Vagina (tissue), 2 donors: ENCODE measurements around the gene R3HDM2.

Experiments used
- POLR2AphosphoS5 ChIP-seq, 2 donors: sonication (generic); formaldehyde crosslinking; IDR thresholded peaks; one replicate each; pipeline ENCODE4 v1.9.0; 2017; ENCODE audit warnings: antibody characterized with exemption in 2 of 2, mild to moderate bottlenecking in 2 of 2, low read depth in 1 of 2; ENCODE audit not compliant: insufficient read depth in 1 of 2
- TF ChIP-seq, protein P1 (sequence below), 3 experiments: fragments of 450-650 bp in 2 of 3; fragments of 200-600 bp in 1 of 3; sonication (generic) in 1 of 3; IDR thresholded peaks; one replicate each; pipeline ENCODE4 v1.5.1; 2017 to 2019; ENCODE audit warnings: antibody characterized with exemption in 3 of 3, mild to moderate bottlenecking in 2 of 3, moderate library complexity in 2 of 3

DNA sequence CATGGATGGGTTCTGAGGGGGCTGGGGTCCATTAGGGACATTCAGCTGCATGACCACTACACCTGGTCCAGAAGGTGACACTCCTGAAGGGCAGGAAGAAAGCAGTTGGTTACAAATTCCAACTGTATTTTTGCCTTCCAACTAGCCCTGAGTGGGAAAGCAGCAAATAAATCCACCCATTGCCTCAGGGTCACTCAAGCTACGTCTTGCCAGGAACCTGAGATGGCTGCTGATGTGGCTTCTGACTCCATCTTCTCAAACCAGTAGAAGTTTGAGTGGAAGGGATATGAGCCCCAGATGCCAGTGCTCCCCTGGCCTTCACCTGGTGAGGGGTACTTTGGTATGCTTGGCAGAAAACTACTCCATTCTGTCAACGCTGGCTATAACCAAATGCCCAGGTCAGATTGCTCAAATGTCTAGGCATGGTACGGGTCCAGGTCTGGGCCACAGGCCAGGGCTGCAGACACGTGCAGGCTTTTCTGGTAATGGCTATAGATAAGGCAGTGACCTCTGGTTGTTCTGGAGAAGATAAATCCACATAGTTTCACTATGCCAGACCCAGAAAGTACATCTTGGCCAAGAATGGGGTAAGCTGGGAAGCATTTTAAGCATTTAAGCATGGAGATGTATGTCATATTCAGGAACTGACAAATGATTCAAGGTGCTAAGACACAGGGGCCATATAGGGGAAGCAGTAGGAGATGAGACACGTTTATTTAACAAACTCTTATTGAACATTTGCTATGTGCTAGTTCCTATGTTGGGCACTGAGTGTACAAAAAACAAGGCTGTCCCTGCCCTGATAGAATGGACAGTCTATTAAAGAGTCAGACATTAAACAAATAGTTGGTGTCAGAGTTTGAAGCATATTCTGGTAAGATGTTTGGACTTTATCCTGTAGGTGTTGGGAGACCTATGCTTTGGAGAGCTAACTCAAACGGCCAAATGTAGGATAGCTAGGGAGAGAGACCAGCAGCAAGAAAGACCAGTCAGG is 171.6 kb downstream of the R3HDM2 start:
- TF ChIP-seq, protein P1, sequence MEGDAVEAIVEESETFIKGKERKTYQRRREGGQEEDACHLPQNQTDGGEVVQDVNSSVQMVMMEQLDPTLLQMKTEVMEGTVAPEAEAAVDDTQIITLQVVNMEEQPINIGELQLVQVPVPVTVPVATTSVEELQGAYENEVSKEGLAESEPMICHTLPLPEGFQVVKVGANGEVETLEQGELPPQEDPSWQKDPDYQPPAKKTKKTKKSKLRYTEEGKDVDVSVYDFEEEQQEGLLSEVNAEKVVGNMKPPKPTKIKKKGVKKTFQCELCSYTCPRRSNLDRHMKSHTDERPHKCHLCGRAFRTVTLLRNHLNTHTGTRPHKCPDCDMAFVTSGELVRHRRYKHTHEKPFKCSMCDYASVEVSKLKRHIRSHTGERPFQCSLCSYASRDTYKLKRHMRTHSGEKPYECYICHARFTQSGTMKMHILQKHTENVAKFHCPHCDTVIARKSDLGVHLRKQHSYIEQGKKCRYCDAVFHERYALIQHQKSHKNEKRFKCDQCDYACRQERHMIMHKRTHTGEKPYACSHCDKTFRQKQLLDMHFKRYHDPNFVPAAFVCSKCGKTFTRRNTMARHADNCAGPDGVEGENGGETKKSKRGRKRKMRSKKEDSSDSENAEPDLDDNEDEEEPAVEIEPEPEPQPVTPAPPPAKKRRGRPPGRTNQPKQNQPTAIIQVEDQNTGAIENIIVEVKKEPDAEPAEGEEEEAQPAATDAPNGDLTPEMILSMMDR (IDR thresholded peaks at IDR 0.05), result no peak
- TF ChIP-seq POLR2AphosphoS5 (IDR thresholded peaks at IDR 0.05; ENCODE audit: insufficient read depth in 1 of 2, low read depth in 1 of 2), result no peak
